Esophagus squamous epithelium (tissue), 5 donors: Measurements from ENCODE around the gene DELE1. TPM values are rescaled to one million over a fixed set of nuclear protein-coding genes. Genes with fewer than 3 reads are reported as not detected.

Experiments used
- DNase-seq: peaks from one replicate; lab custom pipeline; 2025; lab: John Stamatoyannopoulos, UW
- H3K27ac ChIP-seq, 4 donors: fragments of 200-600 bp; sonication (generic); one replicate each; pipeline ENCODE4 v1.5.1; 2016 to 2019; ENCODE audit warnings: mild to moderate bottlenecking in 1 of 4
- H3K27me3 ChIP-seq, 4 donors: fragments of 200-600 bp; sonication (generic); 1 replicate in 3 of 4; 2 replicates in 1 of 4; pipeline versions ENCODE4 v1.5.1 to v1.6.0; 2017 to 2021; ENCODE audit warnings: antibody characterized with exemption in 1 of 4
- H3K36me3 ChIP-seq, 3 donors: fragments of 200-600 bp; sonication (generic); one replicate each; pipeline ENCODE4 v1.5.1; 2016 to 2019
- H3K4me1 ChIP-seq, 3 donors: fragments of 200-600 bp; sonication (generic); one replicate each; pipeline ENCODE4 v1.5.1; 2017 to 2019
- H3K4me3 ChIP-seq, 4 donors: fragments of 200-600 bp; sonication (generic); 1 replicate in 3 of 4; 2 replicates in 1 of 4; pipeline ENCODE4 v1.5.1; 2016 to 2019; ENCODE audit warnings: mild to moderate bottlenecking in 2 of 4, moderate library complexity in 1 of 4
- H3K9me3 ChIP-seq, 3 donors: fragments of 200-600 bp; sonication (generic); one replicate each; pipeline ENCODE4 v1.5.1; 2016 to 2019
- CTCF ChIP-seq, 6 experiments: fragments of 450-650 bp in 4 of 6; fragments of 200-600 bp in 2 of 6; sonication (generic) in 2 of 6; IDR thresholded peaks; one replicate each; pipeline ENCODE4 v1.5.1; 2016 to 2019; ENCODE audit warnings: antibody characterized with exemption in 6 of 6, mild to moderate bottlenecking in 4 of 6, moderate library complexity in 4 of 6
- POLR2A ChIP-seq, 4 donors: fragments of 450-650 bp; IDR thresholded peaks; one replicate each; pipeline ENCODE4 v1.6.1; 2017; ENCODE audit warnings: antibody characterized with exemption in 4 of 4, mild to moderate bottlenecking in 4 of 4, moderate library complexity in 3 of 4
- WGBS, 2 donors: methylation state at CpG; one replicate each; pipeline ENCODE4 v1.1.5; 2018; 5-methylcytosine and 5-hydroxymethylcytosine counted together
- intact Hi-C: fragments of 100-400 bp; cut with DNase I; formaldehyde crosslinking; loops from one replicate; pipeline ENCODE4 v1.15.0; 2022
- total RNA-seq, 4 donors: library from RNA; depleted of rRNA; stranded (reverse); fragments of >200 nt; gene quantifications; one replicate each; pipeline ENCODE4 v1.1.0, GENCODE V29; 2016
- donor health status: DM: yes; HTN: yes; CAD: no.

The DELE1 gene
- total RNA-seq, 4 donors from 2014 or later, result 27.3 to 68.5 (median 37.1) TPM

GRCh38 chr5:141944076-141944475, 20.4 kb downstream of the DELE1 start:
- WGBS, 2 donors, result 42 to 75% methylated on average over 7 to 9 of the region's 9 CpGs
- no peak for DNase-seq
- TF ChIP-seq CTCF (IDR thresholded peaks at IDR 0.05) (no peak), POLR2A (IDR thresholded peaks at IDR 0.05) (no peak)
- no peak overlapping the region for H3K4me3 ChIP-seq
- H3K4me1 ChIP-seq, result peaks cover 0 to 48% (median 25%) of the 10 kb centered on the region in 3 donors
- H3K36me3 ChIP-seq, result peaks cover 0 to 18% (median 0%) of the 10 kb centered on the region in 3 donors
- intact Hi-C loops, result no loop called here
- H3K9me3 ChIP-seq, result no peaks in the 10 kb centered on the region
- H3K27ac ChIP-seq, result no peak overlapping the region
- H3K27me3 ChIP-seq, result no peaks in the 10 kb centered on the region

DNA sequence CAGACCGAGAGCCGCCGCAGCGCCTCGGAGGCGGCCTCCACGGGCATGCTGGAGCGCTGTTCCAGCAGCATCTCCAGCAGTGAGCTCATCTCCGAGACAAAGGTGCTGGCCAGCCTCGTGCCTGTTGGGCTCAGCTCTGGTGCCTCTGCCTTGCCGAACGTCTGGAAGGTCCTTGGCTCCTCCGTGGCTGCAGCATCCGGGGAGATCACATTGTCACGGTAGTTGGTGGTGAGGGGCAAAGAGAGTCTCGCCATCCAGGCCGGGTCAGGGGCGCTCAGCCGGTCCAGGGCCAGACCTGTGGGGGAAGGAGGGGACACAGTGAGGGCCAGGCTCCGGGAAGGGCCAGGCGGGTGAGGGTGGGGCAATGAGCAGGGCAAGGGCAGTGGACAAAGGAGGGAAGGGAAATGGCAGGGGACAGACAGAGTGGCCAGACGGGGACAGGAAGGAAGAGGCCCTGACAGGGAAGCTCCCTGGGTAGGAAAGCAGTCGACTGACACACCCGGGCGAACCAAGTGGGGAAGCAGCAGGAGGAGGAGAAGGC, 21.9 kb downstream of the DELE1 start:
- Histone ChIP-seq H3K9me3 (no peaks in the 10 kb centered on the region), H3K36me3 (peaks cover 0 to 7% (median 0%) of the 10 kb centered on the region in 3 donors), H3K4me3 (no peak overlapping the region), H3K4me1 (peaks cover 0 to 48% (median 25%) of the 10 kb centered on the region in 3 donors), H3K27ac (peak overlapping the region in 1 of 4 donors; percentile 52), H3K27me3 (no peaks in the 10 kb centered on the region)
- intact Hi-C loops, result no loop called here
- no peak for DNase-seq
- TF ChIP-seq CTCF (IDR thresholded peaks at IDR 0.05) (no peak), POLR2A (IDR thresholded peaks at IDR 0.05) (no peak)
- WGBS, 2 donors, result 40 to 43% methylated on average over 11 to 12 of the region's 25 CpGs

DNA sequence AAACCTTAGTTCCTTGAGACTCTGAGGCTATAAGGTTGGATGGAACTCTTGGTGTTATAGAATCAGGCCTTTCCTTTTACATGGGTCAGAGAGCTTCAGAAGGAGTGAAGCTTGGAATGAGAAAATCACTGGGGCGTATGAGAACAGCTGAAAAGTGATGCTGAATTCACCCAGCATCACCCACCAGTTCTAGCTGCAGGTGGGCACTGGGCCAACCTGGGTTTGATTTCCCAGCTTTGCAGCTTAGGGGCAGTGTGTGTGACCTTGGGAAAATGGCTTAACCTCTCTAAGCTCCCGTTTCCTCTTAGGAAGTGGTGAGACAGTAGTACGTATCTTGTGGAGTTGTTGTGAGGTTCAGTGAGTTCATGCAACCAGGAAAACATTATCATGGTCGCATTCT, 23.6 kb downstream of the DELE1 start:
- H3K27ac ChIP-seq, result no peak overlapping the region
- peaks cover 0 to 41% (median 14%) of the 10 kb centered on the region in 3 donors for H3K4me1 ChIP-seq
- no peaks in the 10 kb centered on the region for H3K27me3 ChIP-seq
- peaks cover 0 to 3% (median 0%) of the 10 kb centered on the region in 3 donors for H3K36me3 ChIP-seq
- H3K4me3 ChIP-seq, result no peak overlapping the region
- TF ChIP-seq POLR2A (IDR thresholded peaks at IDR 0.05), result no peak
- WGBS, 2 donors, result 64 to 76% methylated on average over 4 of the region's 4 CpGs
- DNase-seq, result no peak
- no peaks in the 10 kb centered on the region for H3K9me3 ChIP-seq
- intact Hi-C loops, result no loop called here

- Histone ChIP-seq H3K36me3 (peaks cover 0 to 3% (median 0%) of the 10 kb centered on the region in 3 donors), H3K27me3 (no peaks in the 10 kb centered on the region), H3K4me3 (no peak overlapping the region), H3K9me3 (no peaks in the 10 kb centered on the region), H3K27ac (no peak overlapping the region), H3K4me1 (peaks cover 0 to 43% (median 13%) of the 10 kb centered on the region in 3 donors)
- TF ChIP-seq POLR2A (IDR thresholded peaks at IDR 0.05) (no peak), CTCF (IDR thresholded peaks at IDR 0.05) (no peak)
- intact Hi-C loops, result no loop called here
- 82 to 94% methylated on average over 2 of the region's 2 CpGs for whole genome bisulfite sequencing, 2 donors
- DNase-seq, result no peak
Observed at GRCh38 chr5:141948812-141949211, 25.1 kb downstream of the DELE1 start.

DNA sequence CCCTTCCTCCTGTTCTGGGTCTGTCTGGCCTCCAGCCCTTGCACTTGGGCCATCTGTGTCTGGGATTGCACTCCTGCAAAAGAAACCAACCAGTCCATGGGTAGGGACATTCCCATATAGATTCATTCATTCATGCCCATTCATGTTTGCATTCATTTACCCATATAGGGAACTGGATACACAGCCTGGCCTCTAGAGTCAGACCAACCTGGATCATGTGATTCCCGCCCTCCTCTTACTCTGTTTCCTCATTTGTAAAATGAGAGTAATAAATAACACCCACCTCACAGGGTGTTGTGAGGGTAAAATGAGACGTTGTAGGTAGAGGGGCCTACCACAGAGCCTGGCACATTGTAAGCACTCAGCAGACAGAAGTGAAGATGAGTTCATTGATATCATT, 25.8 kb downstream of the DELE1 start:
- Histone ChIP-seq H3K4me3 (no peak overlapping the region), H3K27ac (no peak overlapping the region), H3K27me3 (no peaks in the 10 kb centered on the region), H3K4me1 (peaks cover 0 to 40% (median 13%) of the 10 kb centered on the region in 3 donors), H3K36me3 (peaks cover 0 to 3% (median 0%) of the 10 kb centered on the region in 3 donors), H3K9me3 (no peaks in the 10 kb centered on the region)
- intact Hi-C loops, result no loop called here
- no peak for TF ChIP-seq CTCF (IDR thresholded peaks at IDR 0.05)
- TF ChIP-seq POLR2A (IDR thresholded peaks at IDR 0.05), result no peak
- DNase-seq, result no peak
- 62 to 70% methylated on average over 2 of the region's 2 CpGs for WGBS, 2 donors
